ENCODE results near the gene COL5A2.

COL5A2 gene

DNA sequence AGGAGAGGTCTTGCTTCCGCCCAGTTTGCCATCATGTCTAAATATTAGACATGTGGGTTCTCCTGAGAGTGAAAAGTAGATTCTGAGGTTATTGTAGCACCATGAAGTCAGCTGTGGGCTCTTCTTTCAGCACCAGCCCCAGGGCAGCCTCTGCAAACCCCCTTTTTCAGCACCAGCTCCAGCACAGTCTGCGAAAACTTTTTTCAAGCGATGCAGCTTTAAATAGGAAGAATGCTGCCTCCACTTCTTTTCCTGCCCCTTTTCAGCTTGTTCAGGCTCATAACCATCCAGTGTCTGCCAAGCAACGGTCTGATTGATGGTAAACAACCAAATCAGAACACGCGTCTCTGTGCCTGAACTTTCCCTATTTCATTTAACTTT, at the start of gene COL5A2:
Gene COL5A2 (minus strand): TSS at position 192 of the 381 bp plus-strand sequence. CDS start 157 bp downstream, at position 35.
- peak in 6 of 58 donors; percentile 3 to 29 (median 7) for DNase-seq

DNA sequence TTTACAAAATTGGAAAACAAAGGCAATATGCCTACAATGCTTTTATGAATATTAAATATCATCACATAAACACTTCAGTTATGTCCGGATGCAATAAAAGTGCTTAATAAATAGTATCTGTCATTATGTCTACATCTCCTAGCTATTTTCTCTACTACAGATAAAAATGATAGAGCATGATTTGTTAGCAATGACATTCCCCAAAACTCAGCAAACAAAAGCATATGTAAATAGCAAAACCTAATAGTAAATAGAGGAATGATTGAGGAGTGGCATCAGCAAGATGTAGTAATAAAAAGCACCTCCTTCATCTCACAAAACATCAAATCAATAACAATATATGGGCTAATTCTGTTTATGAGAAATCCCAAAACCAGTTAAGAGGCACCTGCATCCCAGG, 46.5 kb upstream of the COL5A2 start:
- no peak for DNase-seq

DNA sequence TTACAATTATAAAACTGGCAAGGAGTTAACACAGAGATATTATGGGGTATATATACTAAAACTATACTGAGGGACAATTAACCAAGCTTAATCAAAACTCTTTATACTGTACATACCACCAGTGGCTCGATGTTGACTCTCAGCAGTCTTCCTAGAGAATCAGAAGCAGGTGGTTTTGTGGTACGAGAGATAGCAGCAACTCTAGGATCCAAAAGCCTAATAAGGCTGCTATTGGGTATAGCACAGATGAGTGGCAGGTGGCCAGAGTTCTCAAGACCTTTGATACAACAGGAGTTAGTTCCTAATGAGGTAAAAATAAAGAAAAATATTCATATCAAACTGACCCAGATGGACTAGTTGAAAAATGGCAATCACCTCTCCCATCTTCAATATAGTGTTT, 45.5 kb upstream of the COL5A2 start:
- no peak for DNase-seq

DNA sequence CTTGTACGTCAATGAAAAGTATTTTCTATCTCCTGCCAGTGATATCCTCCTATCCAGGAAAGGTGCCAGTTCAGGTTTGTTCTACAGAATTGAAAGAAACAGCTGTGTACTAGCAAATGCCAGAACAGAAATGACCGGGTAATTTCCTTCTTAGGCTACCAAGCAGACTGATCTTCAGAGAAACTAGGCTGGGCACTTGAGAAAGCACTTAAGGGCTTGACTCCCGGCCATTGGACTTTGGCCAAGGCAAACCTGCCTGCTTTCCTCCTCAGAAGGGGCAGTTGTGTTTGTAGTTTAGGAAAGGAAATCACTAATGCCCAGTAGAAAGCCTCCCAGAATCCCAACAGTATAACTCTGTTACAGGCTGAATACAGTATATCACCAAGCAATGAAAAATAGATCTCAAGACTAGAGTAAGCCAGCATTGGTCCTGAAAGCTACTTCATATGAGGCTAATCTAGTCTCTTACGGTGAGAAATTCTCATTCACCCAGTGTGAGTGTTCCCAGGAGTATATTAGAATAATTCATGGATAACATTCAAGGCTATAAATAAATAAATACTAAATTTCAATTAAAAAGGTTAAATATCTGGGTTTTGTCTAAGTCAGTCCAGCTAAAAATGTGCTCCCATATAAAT, 43.0 kb upstream of the COL5A2 start:
- no peak for DNase-seq

DNA sequence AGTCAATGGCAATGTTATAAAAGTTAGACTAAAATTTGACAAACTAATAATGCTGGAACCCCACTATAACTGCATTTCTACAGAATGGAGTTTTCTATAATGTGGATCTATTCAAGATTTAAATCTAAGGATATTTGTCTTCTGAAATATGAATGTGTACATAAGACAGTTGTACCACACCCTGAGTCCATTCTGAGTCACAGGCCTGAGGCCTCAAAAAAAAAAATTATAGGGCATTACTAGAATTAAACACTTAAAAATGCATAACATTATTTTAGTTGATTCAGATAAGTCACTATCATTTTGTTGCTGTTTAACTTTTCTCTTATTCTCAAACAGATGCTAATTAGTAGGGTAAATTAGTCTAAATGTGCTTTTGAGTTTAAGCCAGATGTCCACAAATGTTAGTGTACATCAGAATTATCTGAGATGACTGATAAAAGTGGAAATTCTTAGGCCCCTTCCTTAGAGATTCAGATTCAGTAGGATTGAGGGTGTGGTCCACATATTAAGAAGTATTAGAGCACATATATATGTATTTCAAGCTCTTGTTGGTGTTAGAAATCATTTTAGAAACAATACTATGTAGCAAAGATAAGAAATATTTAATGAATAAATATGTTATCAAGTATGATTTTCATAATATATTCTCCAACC, 42.4 kb upstream of the COL5A2 start:
- no peak for DNase-seq

DNA sequence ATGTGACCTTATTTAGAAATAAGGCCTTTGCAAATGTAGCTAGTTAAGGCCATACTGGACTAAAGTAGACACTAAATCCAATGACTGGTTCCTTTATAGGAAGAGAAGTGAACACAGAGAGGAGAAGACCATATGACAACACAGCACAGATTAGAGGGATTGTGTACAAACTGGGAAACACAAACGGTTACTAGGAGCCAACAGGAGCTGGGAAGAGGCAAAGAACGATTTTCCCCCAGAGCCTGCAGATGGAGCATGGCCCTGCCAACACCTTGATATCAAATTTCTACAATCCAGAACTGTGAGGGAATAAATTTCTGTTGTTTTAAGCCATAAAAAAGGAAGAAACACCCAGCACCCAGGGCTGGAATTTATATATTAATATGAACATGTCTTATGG, 38.7 kb upstream of the COL5A2 start:
- DNase-seq: no peak

DNA sequence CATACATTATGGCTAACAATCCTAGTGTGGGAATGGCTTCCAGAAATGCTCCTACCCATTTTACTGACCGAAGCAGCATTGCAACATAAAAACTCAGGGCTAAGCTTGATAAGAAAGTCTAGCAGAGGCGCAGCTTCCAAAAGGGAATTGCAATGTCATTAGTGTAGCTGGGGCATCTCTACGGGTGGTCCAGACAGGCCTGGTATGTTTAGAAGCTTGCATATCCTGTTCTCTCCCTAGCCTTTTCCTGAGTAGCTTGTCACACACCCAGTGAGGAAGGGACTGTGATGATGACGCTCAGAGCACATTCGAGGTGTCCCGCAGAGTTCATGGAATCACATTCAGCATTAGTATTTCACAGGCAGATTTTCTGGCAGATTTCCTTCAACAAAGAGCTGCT, 38.0 kb upstream of the COL5A2 start:
- no peak for DNase-seq

DNA sequence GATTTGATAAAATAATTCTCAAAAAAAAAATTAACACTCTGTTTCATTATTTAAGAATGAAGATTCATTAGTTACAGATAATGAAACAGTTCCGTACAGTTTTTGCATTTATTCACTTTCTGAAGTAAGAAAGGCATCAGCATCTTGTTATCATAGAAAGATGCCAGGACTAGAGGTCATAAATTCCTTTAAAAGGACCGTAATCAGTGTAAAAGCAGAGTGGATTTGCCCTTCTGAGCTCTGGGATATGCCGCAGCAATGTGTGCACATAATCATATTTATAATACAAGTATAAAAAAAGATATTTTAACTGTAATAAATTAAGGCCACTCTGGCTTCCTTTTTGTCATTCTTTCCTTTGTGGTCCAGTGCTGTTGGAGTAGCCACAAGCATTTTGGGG, 37.5 kb upstream of the COL5A2 start:
- DNase-seq: no peak

DNA sequence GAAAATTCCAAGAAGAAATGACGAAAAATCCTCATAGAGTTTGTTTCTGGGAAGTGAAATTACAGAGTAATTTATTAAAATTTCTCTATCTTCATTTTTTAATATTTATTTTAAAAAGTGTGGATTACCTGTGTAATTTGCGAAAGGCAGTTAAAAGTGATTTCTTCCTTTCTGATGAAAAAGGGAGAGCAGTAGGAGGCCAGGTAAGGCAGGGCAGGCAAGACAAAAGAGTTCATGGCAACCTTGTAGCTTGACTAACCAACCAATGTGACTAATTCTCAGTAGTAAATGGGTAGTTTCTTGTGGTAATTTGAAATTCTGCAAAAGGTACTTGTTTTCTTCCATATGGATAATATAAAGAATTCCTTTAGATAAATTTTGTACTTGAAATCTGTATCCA, 34.9 kb upstream of the COL5A2 start:
- no peak for DNase-seq

DNA sequence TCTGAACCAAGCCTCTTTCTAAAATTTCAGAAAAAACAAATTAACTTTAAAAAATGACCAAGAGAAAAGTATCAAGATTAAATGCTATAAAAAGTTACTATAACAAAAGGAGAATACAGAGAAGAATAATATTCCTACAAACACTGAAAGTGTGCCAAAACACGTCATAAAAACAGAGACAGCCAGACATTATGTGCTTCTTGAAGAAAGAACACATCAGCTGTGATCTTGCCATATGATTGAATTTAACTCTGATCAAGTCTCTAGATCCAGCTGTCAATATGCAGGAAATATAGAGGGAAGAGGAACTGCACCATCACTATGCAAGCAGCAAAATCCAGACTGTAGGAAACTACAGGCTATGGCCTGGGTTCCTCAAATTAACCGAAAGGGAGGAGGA, 33.7 kb upstream of the COL5A2 start:
- DNase-seq: no peak

DNA sequence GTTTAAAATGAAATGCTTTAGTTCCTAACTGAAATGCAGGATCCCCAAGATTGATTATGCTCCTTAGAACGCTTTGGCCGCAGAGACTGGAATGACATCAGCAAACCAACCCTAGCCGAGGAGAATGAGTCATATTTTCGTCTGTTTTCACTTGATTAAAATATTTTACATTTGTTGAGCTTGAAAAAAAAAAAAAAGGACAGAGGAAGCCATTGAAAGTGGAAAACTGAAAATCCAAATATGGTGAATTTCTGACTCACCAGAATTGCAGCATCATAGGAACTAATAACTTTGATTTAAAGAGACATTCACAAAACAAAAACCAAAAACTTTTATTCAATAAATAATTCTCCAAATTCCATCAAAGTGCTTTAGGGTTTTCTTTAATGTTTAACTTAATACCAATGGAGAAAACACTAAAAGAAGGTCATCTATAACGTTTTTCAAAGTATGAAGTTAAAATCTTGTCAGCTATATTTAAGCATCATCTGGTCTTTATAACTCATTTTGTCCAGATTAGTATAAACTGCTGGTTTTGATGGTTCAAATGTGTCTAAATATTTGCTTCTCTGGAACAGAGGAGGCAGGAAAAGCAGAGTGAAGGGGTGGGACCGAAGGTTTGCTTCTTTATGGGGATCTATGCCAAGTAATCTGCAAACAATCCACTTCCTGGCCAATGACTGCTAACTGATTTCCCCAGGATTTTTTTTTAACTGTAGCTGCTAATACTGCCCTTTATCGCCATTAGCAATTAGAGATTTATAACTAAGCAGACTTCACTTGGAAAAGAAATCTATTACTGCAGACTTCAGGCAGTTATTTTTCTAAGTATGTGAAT, 30.9 kb upstream of the COL5A2 start:
- DNase-seq: peak in 2 of 58 donors; percentile 1 to 7

DNA sequence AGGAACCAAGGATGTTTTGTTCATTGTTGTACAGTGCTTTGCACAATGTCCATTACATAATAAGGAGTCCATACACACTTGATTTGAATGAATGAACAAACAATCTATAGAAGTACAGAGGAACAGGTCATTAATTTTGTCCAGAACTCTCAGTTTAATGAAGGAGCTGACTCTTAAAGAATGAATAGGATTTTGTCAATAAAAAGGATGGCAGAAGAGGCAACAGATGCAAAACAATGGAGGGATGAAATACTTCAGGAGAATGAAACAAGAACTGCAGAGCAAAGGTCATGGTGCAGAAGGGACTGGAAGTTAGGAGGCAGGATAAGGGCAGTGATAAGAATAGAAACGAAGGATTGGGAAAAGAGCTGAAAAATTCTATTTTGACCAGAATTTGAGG, 28.7 kb upstream of the COL5A2 start:
- no peak for DNase-seq

DNA sequence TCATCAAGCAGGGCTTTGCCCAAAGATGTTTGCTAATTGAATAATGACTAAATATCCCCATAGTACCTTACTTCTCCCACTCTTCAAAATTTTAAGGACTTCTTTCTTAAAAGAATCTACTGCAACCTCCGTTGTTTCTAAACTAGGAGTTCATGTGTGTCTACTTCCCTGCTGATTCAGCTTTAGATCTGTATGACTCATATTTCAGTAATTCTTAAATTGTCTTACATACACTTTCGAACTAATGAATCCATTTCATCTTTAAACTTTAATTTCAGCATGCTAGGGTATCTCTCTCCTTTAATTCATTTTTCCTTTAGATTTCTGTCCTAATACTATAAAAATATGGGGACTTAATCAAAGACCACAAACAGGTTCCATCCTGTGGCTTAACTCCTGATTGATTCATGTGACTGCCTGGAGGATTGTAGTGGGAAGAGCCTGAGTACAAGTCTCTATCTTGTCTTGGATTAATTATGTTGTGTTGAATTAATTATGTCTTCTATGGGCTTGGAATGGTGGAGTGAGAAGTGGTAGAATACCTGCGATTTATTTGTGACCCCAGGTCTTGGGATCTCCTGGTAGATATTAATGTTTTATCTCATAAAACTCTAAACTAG, 24.9 kb upstream of the COL5A2 start:
- no peak for DNase-seq

DNA sequence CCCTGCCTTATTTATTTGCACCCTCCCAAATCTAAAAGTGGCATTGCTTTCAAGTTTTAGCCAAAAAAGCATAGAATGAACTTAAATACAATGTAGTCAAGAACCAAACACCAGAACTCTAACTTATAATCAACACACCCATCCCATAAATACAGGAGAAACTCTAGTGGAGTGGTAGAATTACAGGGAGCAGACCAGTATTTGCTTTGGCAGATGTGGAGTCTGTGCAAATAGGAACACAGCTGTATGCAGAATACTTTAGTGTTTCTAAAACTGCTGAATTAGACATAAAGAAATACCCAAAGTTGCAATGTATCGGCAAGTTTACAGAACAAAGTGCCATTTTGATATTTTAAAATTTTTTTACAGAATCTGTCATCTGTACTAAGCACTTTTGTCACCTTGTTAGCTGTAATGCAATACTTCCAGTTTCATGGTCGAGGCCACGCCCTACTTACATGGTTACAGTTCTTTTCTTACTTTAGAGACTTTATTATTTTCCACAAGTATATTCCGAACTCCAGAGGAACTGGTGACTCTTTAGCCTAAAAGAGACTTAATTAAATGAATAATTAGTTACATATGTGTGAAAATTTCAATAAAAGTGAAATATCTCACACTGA, 23.7 kb upstream of the COL5A2 start:
- DNase-seq: no peak

DNA sequence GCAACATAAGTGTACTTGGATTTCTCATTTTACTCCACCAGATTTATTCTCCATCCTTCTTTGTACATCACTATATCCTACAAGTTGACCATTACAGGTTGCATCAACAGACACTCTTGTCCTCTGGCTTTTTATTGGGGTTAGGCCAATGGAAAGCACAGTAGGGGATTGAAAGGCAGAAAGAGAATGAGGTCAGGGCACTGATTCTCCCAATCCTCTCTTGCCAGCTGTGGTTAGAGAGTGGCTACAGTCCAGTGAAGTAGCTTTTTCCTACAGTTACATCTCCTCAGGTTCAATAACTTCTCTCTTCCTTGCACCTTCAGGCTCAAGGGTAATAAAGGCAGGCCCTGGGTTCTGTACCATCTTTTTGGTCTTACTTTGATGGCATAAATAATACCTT, 20.2 kb upstream of the COL5A2 start:
- DNase-seq: no peak

DNA sequence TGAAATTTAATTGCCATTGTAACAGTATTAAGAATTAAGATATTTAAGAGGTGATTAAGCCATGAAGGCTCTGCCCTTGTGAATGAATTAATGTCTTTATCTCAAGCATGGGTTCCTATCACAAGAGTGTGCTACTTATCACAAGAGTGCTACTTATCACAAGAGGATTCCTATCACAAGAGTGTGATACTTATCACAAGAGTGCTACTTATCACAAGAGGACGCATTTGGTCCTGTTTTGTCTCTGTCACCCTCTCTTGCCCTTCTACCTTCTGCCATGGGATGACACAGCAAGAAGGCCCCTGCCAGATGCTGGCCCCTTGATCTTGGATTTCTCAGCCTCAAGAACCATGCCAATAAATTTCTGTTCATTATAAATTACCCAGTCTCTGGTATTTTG, 13.2 kb upstream of the COL5A2 start:
- DNase-seq: no peak

DNA sequence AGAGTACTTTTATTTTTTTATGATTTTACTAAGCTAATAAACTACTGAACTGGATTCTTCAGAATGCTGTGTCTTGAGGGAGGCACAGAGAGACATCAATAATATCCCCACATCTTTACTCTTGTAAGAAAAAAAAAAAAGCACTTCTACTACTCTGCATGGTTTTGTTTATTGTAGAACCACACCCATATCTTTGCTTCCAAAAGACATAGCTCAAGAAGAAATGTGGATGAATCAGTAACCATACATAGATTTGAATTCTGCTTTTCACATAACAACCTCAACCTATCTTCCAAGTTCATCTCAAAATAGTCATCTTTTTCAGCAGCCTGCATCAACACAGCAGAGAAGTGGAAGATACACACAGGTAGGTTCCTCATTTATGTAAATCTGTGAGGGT, 12.2 kb upstream of the COL5A2 start:
- no peak for DNase-seq

DNA sequence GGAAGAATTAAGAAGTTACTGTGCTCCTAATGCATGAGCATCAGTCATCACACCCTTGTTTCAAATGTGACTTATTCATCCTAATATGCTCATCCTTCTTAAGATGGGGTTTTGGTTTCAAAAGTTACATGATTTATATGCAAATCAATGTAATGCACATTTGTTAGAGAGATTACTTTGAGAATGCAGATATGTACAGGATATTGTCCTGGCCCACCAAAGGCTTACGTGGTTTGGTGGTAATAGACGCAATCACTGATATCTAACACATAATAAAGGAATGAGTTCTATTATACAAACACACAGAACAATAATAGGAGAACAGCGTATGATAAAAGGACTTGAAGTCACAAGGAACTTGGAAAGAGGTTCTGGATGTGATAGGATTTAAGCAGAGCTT, 11.1 kb upstream of the COL5A2 start:
- no peak for DNase-seq

DNA sequence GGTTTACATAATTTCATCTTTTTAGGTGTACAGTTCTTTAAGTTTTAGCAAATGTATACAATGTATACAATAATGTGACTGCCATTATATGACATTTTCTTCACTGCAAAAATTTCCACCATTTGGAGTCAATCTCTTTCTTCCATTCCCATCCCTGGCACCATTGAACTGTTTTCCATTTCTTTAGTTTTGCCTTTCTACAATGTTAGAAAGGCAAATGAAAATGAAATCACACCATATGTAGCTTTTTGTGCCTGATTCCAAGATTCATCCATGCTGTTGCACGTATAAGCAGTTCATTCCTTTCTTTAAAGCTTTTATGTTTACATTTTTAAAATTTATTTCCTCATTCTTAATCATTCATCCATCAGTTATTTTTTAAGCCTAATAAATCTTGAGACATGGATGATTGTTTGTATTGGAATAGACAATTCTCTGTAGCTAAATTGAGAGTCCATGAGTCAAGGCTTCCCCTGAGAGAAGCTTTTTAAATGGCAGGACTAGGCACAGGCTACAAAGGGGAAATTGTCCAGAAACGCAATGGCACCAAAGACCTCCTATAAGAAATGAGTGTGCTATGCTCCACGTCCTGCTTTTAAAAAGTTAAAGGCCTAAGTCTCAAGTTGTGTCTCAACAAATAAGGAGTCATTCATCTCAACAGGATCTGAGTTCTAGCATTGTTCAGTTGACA, 8.7 kb upstream of the COL5A2 start:
- no peak for DNase-seq

DNA sequence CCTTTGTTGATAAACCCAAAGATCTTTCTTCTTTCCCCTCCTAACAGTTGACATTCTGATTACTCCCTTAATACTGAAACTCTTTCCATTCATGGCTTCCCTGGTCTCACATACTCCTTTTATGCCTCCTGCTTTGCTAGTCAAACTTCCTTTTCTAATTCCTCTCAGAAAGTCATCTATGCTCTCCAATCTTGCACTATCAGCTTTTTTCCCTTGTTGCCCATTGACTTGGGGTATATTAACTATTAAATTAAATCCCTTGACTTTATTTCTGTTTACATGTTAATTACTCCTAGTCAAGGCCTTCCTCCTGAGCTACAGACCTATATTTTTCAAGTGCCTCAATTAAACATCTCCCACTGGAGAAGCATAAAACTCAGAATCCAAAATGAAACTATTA, 3.6 kb upstream of the COL5A2 start:
- no peak for DNase-seq

DNA sequence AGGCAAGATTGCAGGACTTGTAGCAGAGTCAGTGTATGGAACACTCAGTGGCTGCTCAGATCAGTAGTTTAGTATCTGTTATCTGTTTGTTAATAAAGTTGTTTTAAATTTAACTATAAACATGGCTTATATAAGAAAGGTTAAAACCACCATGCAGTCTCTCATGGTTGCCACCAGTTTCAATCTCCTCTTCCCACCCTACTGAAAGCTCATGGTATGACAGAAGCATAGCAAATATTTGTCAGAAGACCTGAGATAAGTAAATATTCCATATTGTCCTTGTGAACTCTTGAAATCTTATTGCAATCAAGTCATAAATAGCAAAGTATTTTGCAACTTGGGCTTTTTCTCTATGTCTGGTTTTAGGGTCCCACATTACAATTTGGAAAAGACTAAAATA, 2.1 kb upstream of the COL5A2 start:
- no peak for DNase-seq
